A549 (cell line): ENCODE measurements around the gene SYNPR. TPM values are rescaled to one million over a fixed set of nuclear protein-coding genes. Genes with fewer than 3 reads are reported as not detected.

Source experiments
- ATAC-seq, 2 experiments: fragments of 200-7000 bp in 1 of 2; fragments of >200 bp in 1 of 2; cut with Nextera tagmentation in 1 of 2; cut with Tn5 transposase in 1 of 2; 3 replicates each; pipeline versions ENCODE4 v1.8.0 to v1.9.1; 2018 to 2020; ENCODE audit warnings: mild to moderate bottlenecking in 1 of 2, moderate library complexity in 1 of 2
- CTCF ChIA-PET: fragments of 300-600 bp; sonication (Branson Sonifier 250); formaldehyde crosslinking; extraction: SDS; loops from one replicate; lab custom pipeline; 2021; ENCODE audit warnings: antibody characterized with exemption, inconsistent platforms; lab: Yijun Ruan, JAX
- POLR2A ChIA-PET: fragments of 350-600 bp; formaldehyde crosslinking; extraction: SDS; loops from one replicate; lab custom pipeline; 2021; ENCODE audit warnings: antibody characterized with exemption, inconsistent platforms; lab: Yijun Ruan, JAX
- DNase-seq, 2 experiments: peaks; one replicate each; pipeline versions ENCODE4 v3.0.0 to v3.0.0-alpha.2; 2011 to 2016; ENCODE audit warnings: low read depth in 1 of 2, low spot score in 1 of 2
- FAIRE-seq: peaks from 2 replicates; lab custom pipeline; 2011; peaks lifted over from hg19 to GRCh38; lab: Jason Lieb, UNC
- H3K27ac ChIP-seq, 2 experiments: fragments of >200 bp; sonication (Bioruptor Twin); formaldehyde crosslinking; 3 replicates each; pipeline ENCODE4 v1.5.1; 2016 to 2017
- H3K4me1 ChIP-seq: fragments of >200 bp; sonication (Bioruptor Twin); formaldehyde crosslinking; 3 replicates; pipeline ENCODE4 v1.6.1; 2016
- H3K4me2 ChIP-seq: fragments of >200 bp; sonication (Bioruptor Twin); formaldehyde crosslinking; 3 replicates; pipeline ENCODE4 v1.6.1; 2016
- H3K4me3 ChIP-seq: fragments of >200 bp; sonication (Bioruptor Twin); formaldehyde crosslinking; 3 replicates; pipeline ENCODE4 v1.5.1; 2016
- H3K9me3 ChIP-seq: fragments of >200 bp; sonication (Bioruptor Twin); formaldehyde crosslinking; 3 replicates; pipeline ENCODE4 v1.6.1; 2016
- EHMT2 ChIP-seq: fragments of 200-600 bp; sonication (generic); IDR thresholded peaks from 2 replicates; pipeline ENCODE4 v1.6.1; 2016; ENCODE audit warnings: antibody characterized with exemption, low read depth, mild to moderate bottlenecking, moderate library complexity
- EP300 ChIP-seq, 2 experiments: fragments of >200 bp; sonication (Bioruptor Twin); formaldehyde crosslinking; IDR thresholded peaks; 2 replicates in 1 of 2; 3 replicates in 1 of 2; pipeline ENCODE4 v1.6.1; 2016 to 2017
- ESRRA ChIP-seq: fragments of 150-350 bp; IDR thresholded peaks from 2 replicates; pipeline ENCODE4 v1.6.1; 2014; ENCODE audit warnings: mild to moderate bottlenecking, low read length, borderline replicate concordance
- FOSB ChIP-seq: fragments of 250-450 bp; sonication (Bioruptor Pico); IDR thresholded peaks from 2 replicates; pipeline ENCODE4 v1.5.0; 2020; ENCODE audit warnings: mild to moderate bottlenecking, moderate library complexity
- FOXS1 ChIP-seq: fragments of 250-450 bp; sonication (Bioruptor Pico); IDR thresholded peaks from 2 replicates; pipeline ENCODE4 v1.5.0; 2020; ENCODE audit warnings: mild to moderate bottlenecking, moderate library complexity
- GATA3 ChIP-seq: IDR thresholded peaks from 2 replicates; pipeline ENCODE4 v1.6.1; 2012; ENCODE audit warnings: borderline replicate concordance
- HOXB13 ChIP-seq: fragments of 250-450 bp; sonication (Bioruptor Pico); IDR thresholded peaks from 2 replicates; pipeline ENCODE4 v1.5.0; 2020; ENCODE audit warnings: low read depth, mild to moderate bottlenecking, moderate library complexity
- HOXB5 ChIP-seq: fragments of 250-450 bp; sonication (Bioruptor Pico); IDR thresholded peaks from 2 replicates; pipeline ENCODE4 v1.5.0; 2020; ENCODE audit warnings: mild to moderate bottlenecking, moderate library complexity
- MAFK ChIP-seq: fragments of 450-650 bp; IDR thresholded peaks from 2 replicates; pipeline ENCODE4 v1.6.1; 2014; ENCODE audit not compliant: partially characterized antibody
- MAZ ChIP-seq: fragments of 150-350 bp; IDR thresholded peaks from 2 replicates; pipeline ENCODE4 v1.6.1; 2014; ENCODE audit warnings: antibody characterized with exemption, low read depth, low read length, borderline replicate concordance
- MYC ChIP-seq: IDR thresholded peaks from 2 replicates; pipeline ENCODE4 v1.6.1; 2012; ENCODE audit warnings: mild to moderate bottlenecking, inconsistent platforms, low read length, improper control_type of control experiment, borderline replicate concordance
- NR3C1 ChIP-seq: fragments of >200 bp; sonication (Bioruptor Twin); formaldehyde crosslinking; IDR thresholded peaks from 3 replicates; pipeline ENCODE4 v1.6.1; 2017
- PHF8 ChIP-seq: fragments of 200-600 bp; sonication (generic); IDR thresholded peaks from 2 replicates; pipeline ENCODE4 v1.6.1; 2016; ENCODE audit warnings: low read depth, mild to moderate bottlenecking, antibody characterized with exemption, moderate library complexity, borderline replicate concordance
- POLR2AphosphoS2 ChIP-seq: conservative IDR thresholded peaks from 2 replicates; pipeline ENCODE4 v1.6.1; 2012; ENCODE audit warnings: low read length, improper control_type of control experiment, inconsistent platforms
- RAD21 ChIP-seq, 2 experiments: fragments of >200 bp in 1 of 2; sonication (Bioruptor Twin) in 1 of 2; formaldehyde crosslinking in 1 of 2; IDR thresholded peaks in 1 of 2; conservative IDR thresholded peaks in 1 of 2; 2 replicates in 1 of 2; 3 replicates in 1 of 2; pipeline ENCODE4 v1.6.1; 2012 to 2018; ENCODE audit warnings: inconsistent platforms in 1 of 2
- RARB ChIP-seq: fragments of 250-450 bp; sonication (Bioruptor Pico); IDR thresholded peaks from 2 replicates; pipeline ENCODE4 v1.8.0; 2021; ENCODE audit warnings: mild to moderate bottlenecking, moderate library complexity
- RNF2 ChIP-seq: fragments of 200-600 bp; sonication (generic); IDR thresholded peaks from 2 replicates; pipeline ENCODE4 v1.6.1; 2016; ENCODE audit warnings: low read depth, mild to moderate bottlenecking, antibody characterized with exemption, moderate library complexity, borderline replicate concordance
- ZC3H11A ChIP-seq: fragments of 450-650 bp; IDR thresholded peaks from 2 replicates; pipeline ENCODE4 v1.6.1; 2014; ENCODE audit warnings: antibody characterized with exemption, mild to moderate bottlenecking
- ZFP36 ChIP-seq: fragments of 450-650 bp; IDR thresholded peaks from 2 replicates; pipeline ENCODE4 v1.6.1; 2014; ENCODE audit warnings: borderline replicate concordance; ENCODE audit not compliant: partially characterized antibody
- WGBS: methylation state at CpG from one replicate; pipeline ENCODE4 v1.1.6; 2017; ENCODE audit errors: missing lambda C conversion rate; 5-methylcytosine and 5-hydroxymethylcytosine counted together
- polyA plus RNA-seq, 4 experiments: library from polyadenylated mRNA; depleted of rRNA in 3 of 4; stranded (reverse); fragments of >200 nt; fragmentation: RNase III in 1 of 4; extraction: RNeasy Plus Mini Kit Qiagen cat#74134 plus additional on column Dnase treatment in 1 of 4; gene quantifications; 2 replicates in 3 of 4; 3 replicates in 1 of 4; pipeline ENCODE4 v1.2.3, GENCODE V29; 2011 to 2017
- TF ChIP-seq, protein P1 (sequence below): fragments of 250-450 bp; sonication (Bioruptor Pico); IDR thresholded peaks from 2 replicates; pipeline ENCODE4 v1.5.0; 2021; ENCODE audit warnings: mild to moderate bottlenecking, moderate library complexity, borderline replicate concordance
- TF ChIP-seq, protein P2 (sequence below): fragments of >200 bp; sonication (Bioruptor Twin); formaldehyde crosslinking; IDR thresholded peaks from 3 replicates; pipeline ENCODE4 v1.6.1; 2016
- TF ChIP-seq, protein P3 (sequence below): fragments of >200 bp; sonication (Bioruptor Twin); formaldehyde crosslinking; IDR thresholded peaks from 2 replicates; pipeline ENCODE4 v1.6.1; 2016

The SYNPR gene
- polyA plus RNA-seq, 2 of the 4 experiments (the other 2 are of a cell fraction) = not detected

DNA sequence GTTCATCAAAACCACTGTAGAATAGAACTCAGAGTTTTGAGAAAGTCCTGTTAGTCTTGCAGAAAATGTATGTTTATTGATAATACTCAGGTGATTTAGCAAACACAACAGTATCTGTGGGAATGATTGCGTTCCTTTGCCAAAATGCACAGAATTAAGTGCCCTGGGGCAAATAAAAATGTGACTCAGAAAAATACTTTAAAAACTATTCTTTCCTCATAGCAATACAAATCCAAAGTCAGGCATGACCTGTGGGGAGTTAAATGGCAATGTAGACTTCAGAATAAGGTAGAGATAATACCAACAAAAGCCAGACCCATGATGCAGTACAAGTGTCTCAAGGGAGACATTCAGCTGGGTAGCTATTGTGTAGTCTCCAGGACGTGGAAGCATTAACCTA lies 302.0 kb downstream of the SYNPR start (continued):
- TF ChIP-seq, protein P1, sequence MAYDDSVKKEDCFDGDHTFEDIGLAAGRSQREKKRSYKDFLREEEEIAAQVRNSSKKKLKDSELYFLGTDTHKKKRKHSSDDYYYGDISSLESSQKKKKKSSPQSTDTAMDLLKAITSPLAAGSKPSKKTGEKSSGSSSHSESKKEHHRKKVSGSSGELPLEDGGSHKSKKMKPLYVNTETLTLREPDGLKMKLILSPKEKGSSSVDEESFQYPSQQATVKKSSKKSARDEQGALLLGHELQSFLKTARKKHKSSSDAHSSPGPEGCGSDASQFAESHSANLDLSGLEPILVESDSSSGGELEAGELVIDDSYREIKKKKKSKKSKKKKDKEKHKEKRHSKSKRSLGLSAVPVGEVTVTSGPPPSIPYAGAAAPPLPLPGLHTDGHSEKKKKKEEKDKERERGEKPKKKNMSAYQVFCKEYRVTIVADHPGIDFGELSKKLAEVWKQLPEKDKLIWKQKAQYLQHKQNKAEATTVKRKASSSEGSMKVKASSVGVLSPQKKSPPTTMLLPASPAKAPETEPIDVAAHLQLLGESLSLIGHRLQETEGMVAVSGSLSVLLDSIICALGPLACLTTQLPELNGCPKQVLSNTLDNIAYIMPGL (CRISPR knock-in tag) = no peak
- TF ChIP-seq RNF2 = no peak
- TF ChIP-seq EHMT2 = no peak
- no peak for TF ChIP-seq MAZ
- no peak for TF ChIP-seq EP300 (IDR thresholded peaks at IDR 0.05)

DNA sequence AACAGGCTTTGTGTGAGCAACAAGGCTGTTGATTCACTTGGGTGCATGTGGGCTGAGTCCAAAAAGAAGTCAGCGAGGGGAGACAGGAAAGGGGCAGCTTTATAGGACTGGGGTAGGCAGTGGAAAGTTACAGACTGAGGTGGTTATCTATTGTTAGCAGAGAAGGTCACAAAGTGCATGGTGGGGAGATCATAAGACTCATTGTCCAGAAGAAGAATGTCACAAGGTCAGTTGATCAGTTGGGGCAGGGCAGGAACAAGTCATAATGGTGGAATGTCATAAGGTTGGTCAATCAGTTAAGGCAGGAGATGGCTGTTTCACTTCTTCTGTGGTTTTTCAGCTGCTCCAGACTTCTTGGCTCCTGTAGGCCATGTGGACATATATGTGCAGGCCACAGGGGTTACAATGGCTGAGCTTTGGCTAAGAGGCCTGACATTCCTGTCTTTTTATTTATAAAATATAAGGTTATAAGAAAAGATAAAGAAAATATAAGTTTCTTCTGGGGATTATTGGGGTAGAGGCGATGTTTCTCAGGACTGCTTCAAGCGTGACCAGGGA lies 304.9 kb downstream of the SYNPR start:
- H3K9me3 ChIP-seq = no peaks in the 10 kb centered on the region
- no peak for ATAC-seq
- no peak overlapping the region for H3K27ac ChIP-seq
- DNase-seq = no peak
- H3K4me3 ChIP-seq = no peak overlapping the region
- TF ChIP-seq POLR2AphosphoS2 = no peak
- TF ChIP-seq HOXB5 (CRISPR knock-in tag) = no peak
- no peak for TF ChIP-seq NR3C1
- no peak for TF ChIP-seq EHMT2
- no peak for TF ChIP-seq HOXB13 (CRISPR knock-in tag)
- TF ChIP-seq ESRRA = no peak
- H3K4me2 ChIP-seq = no peak overlapping the region
- no peaks in the 10 kb centered on the region for H3K4me1 ChIP-seq
- FAIRE-seq = no peak
- POLR2A ChIA-PET = no interaction called here
- 35% methylated on average over 3 of the region's 3 CpGs for WGBS
- CTCF ChIA-PET = no interaction called here

DNA sequence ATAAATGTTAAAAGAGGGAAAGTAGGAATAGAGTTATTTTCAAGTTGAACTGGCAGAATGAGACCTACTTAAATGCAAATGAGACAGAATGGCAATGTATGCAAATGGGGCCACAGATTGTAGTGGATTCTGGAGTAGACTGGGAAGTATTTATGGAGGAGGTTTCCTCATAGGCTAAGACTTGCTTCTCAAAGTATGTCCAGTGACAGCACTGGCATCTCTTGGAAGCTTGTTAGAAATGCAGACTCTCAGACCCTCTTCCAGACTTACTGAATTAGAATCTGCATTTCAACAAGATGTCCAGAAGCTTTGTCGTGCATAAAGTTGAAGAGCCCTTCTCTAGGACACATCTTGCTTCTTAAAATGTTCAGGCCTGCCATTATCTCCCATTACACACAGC lies 306.6 kb downstream of the SYNPR start:
- DNase-seq (no peak), ATAC-seq (no peak), FAIRE-seq (no peak)
- Histone ChIP-seq H3K27ac (no peak overlapping the region), H3K4me3 (no peak overlapping the region), H3K4me1 (no peaks in the 10 kb centered on the region), H3K4me2 (no peak overlapping the region), H3K9me3 (no peaks in the 10 kb centered on the region)
- CTCF ChIA-PET = no interaction called here
- WGBS = 92% methylated on average over 1 of the region's 1 CpG
- TF ChIP-seq RNF2 = no peak
- TF ChIP-seq MAZ = no peak
- TF ChIP-seq RAD21 (conservative IDR thresholded peaks at IDR 0.05 in 1 of 2, IDR thresholded peaks at IDR 0.05 in 1 of 2) = no peak
- TF ChIP-seq, protein P2, sequence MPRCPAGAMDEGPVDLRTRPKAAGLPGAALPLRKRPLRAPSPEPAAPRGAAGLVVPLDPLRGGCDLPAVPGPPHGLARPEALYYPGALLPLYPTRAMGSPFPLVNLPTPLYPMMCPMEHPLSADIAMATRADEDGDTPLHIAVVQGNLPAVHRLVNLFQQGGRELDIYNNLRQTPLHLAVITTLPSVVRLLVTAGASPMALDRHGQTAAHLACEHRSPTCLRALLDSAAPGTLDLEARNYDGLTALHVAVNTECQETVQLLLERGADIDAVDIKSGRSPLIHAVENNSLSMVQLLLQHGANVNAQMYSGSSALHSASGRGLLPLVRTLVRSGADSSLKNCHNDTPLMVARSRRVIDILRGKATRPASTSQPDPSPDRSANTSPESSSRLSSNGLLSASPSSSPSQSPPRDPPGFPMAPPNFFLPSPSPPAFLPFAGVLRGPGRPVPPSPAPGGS = no peak
- TF ChIP-seq, protein P3, sequence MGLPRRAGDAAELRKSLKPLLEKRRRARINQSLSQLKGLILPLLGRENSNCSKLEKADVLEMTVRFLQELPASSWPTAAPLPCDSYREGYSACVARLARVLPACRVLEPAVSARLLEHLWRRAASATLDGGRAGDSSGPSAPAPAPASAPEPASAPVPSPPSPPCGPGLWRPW = no peak
- TF ChIP-seq PHF8 = no peak
- no peak for TF ChIP-seq FOXS1
- TF ChIP-seq ZC3H11A = no peak
- no peak for TF ChIP-seq MAFK
- TF ChIP-seq RARB (CRISPR knock-in tag) = no peak
- no peak for TF ChIP-seq ZFP36
- POLR2A ChIA-PET = no interaction called here

DNA sequence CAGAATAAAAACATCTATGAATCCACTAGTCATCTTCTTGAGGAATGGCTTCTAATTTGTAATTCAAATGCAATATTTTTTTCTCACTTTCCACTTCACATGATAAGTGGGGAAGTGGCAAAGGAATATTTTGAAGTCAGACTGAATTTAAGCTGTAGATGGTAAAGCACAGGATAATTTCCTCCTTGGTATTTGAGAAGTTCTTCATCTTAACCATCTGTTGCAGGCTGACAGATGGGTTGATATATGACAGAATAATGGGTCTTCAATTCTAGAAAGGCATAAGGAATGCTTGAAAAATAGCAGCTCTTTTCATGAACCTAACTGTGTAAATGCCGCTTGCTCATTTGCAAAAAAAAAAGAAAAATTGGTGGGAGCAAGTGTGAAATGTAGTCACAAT lies 307.8 kb downstream of the SYNPR start:
- H3K4me2 ChIP-seq = no peak overlapping the region
- H3K4me3 ChIP-seq = no peak overlapping the region
- ATAC-seq = no peak
- DNase-seq = no peak
- ChIA-PET CTCF (no interaction called here), POLR2A (no interaction called here)
- no peak for FAIRE-seq
- 0% methylated on average over 1 of the region's 1 CpG for WGBS
- no peaks in the 10 kb centered on the region for H3K9me3 ChIP-seq
- H3K4me1 ChIP-seq = no peaks in the 10 kb centered on the region
- H3K27ac ChIP-seq = no peak overlapping the region
- no peak for TF ChIP-seq FOSB (CRISPR knock-in tag)
- no peak for TF ChIP-seq MYC
- no peak for TF ChIP-seq GATA3
